SK-N-SH treated with all-trans-retinoic acid at 6 μM for 48 hours (cell line): ENCODE data around the gene PTEN.

Source experiments
- ARNTL ChIP-seq: fragments of 450-650 bp; formaldehyde crosslinking; IDR thresholded peaks from 2 replicates; pipeline ENCODE4 v1.5.0; 2020; ENCODE audit warnings: low read depth, mild to moderate bottlenecking, moderate library complexity, borderline replicate concordance
- BACH2 ChIP-seq: fragments of 250-450 bp; sonication (Bioruptor Pico); IDR thresholded peaks from 2 replicates; pipeline ENCODE4 v1.9.0; 2021; ENCODE audit warnings: mild to moderate bottlenecking, borderline replicate concordance
- ESRRG ChIP-seq: fragments of 250-450 bp; sonication (Bioruptor Pico); IDR thresholded peaks from 2 replicates; pipeline ENCODE4 v1.6.1; 2021; ENCODE audit warnings: mild to moderate bottlenecking
- GLIS3 ChIP-seq: fragments of 250-450 bp; sonication (Bioruptor Pico); IDR thresholded peaks from 2 replicates; pipeline ENCODE4 v1.5.0; 2020; ENCODE audit warnings: mild to moderate bottlenecking, moderate library complexity
- PPARA ChIP-seq: fragments of 250-450 bp; sonication (Bioruptor Pico); IDR thresholded peaks from 2 replicates; pipeline ENCODE4 v1.5.0; 2020; ENCODE audit warnings: mild to moderate bottlenecking, borderline replicate concordance
- RARB ChIP-seq: fragments of 250-450 bp; sonication (Bioruptor Pico); IDR thresholded peaks from 2 replicates; pipeline ENCODE4 v1.8.0; 2021; ENCODE audit warnings: mild to moderate bottlenecking, moderate library complexity
- ZFP3 ChIP-seq: fragments of 250-450 bp; sonication (Bioruptor Pico); IDR thresholded peaks from 2 replicates; pipeline ENCODE4 v1.5.0; 2020; ENCODE audit warnings: mild to moderate bottlenecking, moderate library complexity
- TF ChIP-seq, protein P1 (sequence below): fragments of 250-450 bp; sonication (Bioruptor Pico); IDR thresholded peaks from 2 replicates; pipeline ENCODE4 v1.8.0; 2020; ENCODE audit warnings: mild to moderate bottlenecking, moderate library complexity, borderline replicate concordance

DNA sequence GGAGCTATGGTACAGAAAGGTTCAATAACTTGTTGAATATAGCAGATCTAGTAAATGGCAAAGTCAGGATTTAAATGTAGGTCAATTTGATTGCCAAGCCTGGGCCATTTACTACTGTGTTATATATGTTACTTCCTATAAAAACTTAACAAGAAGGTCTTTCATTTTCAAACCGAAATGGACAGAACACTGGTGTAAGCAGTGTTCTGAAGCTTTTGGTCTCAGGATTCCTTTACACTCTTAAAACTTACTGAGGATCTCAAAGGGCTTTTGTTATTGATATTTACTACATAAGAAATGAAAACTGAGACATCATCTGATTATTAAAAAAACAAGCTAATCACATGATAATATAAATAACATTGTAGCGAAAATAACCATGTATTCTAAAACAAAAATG lies 114.7 kb downstream of the PTEN start:
- TF ChIP-seq RARB (CRISPR knock-in tag), result no peak
- TF ChIP-seq GLIS3 (CRISPR knock-in tag), result no peak
- TF ChIP-seq ESRRG, result no peak
- TF ChIP-seq BACH2, result no peak
- no peak for TF ChIP-seq ZFP3 (CRISPR knock-in tag)
- TF ChIP-seq, protein P1, sequence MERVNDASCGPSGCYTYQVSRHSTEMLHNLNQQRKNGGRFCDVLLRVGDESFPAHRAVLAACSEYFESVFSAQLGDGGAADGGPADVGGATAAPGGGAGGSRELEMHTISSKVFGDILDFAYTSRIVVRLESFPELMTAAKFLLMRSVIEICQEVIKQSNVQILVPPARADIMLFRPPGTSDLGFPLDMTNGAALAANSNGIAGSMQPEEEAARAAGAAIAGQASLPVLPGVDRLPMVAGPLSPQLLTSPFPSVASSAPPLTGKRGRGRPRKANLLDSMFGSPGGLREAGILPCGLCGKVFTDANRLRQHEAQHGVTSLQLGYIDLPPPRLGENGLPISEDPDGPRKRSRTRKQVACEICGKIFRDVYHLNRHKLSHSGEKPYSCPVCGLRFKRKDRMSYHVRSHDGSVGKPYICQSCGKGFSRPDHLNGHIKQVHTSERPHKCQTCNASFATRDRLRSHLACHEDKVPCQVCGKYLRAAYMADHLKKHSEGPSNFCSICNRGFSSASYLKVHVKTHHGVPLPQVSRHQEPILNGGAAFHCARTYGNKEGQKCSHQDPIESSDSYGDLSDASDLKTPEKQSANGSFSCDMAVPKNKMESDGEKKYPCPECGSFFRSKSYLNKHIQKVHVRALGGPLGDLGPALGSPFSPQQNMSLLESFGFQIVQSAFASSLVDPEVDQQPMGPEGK (CRISPR knock-in tag), result no peak
- TF ChIP-seq PPARA (CRISPR knock-in tag), result no peak
- TF ChIP-seq ARNTL, result no peak
